Measurements from ENCODE around the gene PPP2R5C.

DNA sequence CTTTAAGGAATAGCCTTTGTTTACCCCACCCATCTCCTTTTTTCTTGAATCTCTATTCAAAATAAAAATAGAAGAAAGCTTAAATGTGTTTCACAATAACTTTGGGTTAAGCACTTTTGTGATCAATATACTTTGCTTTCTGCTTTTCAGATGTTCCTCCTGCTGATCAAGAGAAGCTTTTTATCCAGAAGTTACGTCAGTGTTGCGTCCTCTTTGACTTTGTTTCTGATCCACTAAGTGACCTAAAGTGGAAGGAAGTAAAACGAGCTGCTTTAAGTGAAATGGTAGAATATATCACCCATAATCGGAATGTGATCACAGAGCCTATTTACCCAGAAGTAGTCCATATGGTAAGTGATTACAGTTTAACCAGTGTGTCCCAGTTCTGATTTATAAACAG, 95.0 kb downstream of the PPP2R5C start:
- TF ChIP-seq CTCF (conservative IDR thresholded peaks at IDR 0.05; ENCODE audit: low read depth, low read length), result no peak
- no peak for TF ChIP-seq EZH2 (IDR thresholded peaks at IDR 0.05; ENCODE audit: low read length, unreplicated experiment)
